ENCODE measurements around the gene SKOR1.

DNA sequence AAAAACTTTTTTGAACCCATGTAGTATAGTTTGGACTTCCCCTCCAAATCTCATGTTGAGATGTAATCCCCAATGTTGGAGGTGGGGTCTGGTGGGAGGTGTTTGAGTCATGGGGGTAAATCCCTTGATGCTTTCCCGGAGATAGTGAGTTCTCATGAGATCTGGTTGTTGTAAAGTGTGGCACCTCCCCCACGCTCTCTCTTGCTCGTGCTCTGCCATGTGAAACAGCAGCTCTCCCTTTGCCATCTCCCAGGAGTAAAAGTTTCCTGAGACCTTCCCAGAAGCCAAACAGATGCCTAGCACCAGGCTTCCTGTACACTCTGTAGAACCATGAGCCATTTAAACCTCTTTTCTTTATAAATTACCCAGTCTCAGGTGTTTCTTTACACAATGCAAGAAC is 30.5 kb downstream of the SKOR1 start:
- TF ChIP-seq CTCF (IDR thresholded peaks at IDR 0.05): no peak
- no peak for TF ChIP-seq ZBTB21 (CRISPR knock-in tag; IDR thresholded peaks at IDR 0.05; ENCODE audit: borderline replicate concordance)
- TF ChIP-seq, protein P1, sequence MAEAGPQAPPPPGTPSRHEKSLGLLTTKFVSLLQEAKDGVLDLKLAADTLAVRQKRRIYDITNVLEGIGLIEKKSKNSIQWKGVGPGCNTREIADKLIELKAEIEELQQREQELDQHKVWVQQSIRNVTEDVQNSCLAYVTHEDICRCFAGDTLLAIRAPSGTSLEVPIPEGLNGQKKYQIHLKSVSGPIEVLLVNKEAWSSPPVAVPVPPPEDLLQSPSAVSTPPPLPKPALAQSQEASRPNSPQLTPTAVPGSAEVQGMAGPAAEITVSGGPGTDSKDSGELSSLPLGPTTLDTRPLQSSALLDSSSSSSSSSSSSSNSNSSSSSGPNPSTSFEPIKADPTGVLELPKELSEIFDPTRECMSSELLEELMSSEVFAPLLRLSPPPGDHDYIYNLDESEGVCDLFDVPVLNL (CRISPR knock-in tag; IDR thresholded peaks at IDR 0.05; ENCODE audit: borderline replicate concordance, low read depth): no peak
- no peak for TF ChIP-seq MAX (CRISPR knock-in tag; IDR thresholded peaks at IDR 0.05)
- no peak for TF ChIP-seq ELF4 (CRISPR knock-in tag; IDR thresholded peaks at IDR 0.05; ENCODE audit: low read depth)
- TF ChIP-seq TEAD4 (CRISPR knock-in tag; IDR thresholded peaks at IDR 0.05): no peak
- no peak for TF ChIP-seq ZNF232 (CRISPR knock-in tag; IDR thresholded peaks at IDR 0.05)

Measured in WTC11 (cell line).